Upper lobe of left lung (tissue), 4 donors: ENCODE data around the gene RASAL2.

Experiments
- CTCF ChIP-seq, 6 experiments: fragments of 450-650 bp in 4 of 6; fragments of 200-600 bp in 2 of 6; sonication (generic) in 2 of 6; IDR thresholded peaks; one replicate each; pipeline ENCODE4 v1.5.1; 2016 to 2019; ENCODE audit warnings: antibody characterized with exemption in 6 of 6
- EP300 ChIP-seq, 4 donors: sonication (generic); formaldehyde crosslinking; IDR thresholded peaks; one replicate each; pipeline ENCODE4 v1.5.1; 2017; ENCODE audit warnings: antibody characterized with exemption in 4 of 4, control low read depth in 2 of 4
- POLR2A ChIP-seq, 4 donors: fragments of 450-650 bp; IDR thresholded peaks; one replicate each; pipeline ENCODE4 v1.5.1; 2016 to 2017; ENCODE audit warnings: antibody characterized with exemption in 4 of 4, mild to moderate bottlenecking in 2 of 4
- POLR2AphosphoS5 ChIP-seq, 2 donors: sonication (generic); formaldehyde crosslinking; IDR thresholded peaks; one replicate each; pipeline ENCODE4 v1.5.1; 2017; ENCODE audit warnings: antibody characterized with exemption in 2 of 2

- TF ChIP-seq CTCF (IDR thresholded peaks at IDR 0.05), result no peak
- TF ChIP-seq POLR2A (IDR thresholded peaks at IDR 0.05), result no peak
- TF ChIP-seq POLR2AphosphoS5 (IDR thresholded peaks at IDR 0.05), result no peak
- no peak for TF ChIP-seq EP300 (IDR thresholded peaks at IDR 0.05)
Observed at GRCh38 chr1:178133239-178133989, 39.5 kb downstream of the RASAL2 start.
